ENCODE measurements around the gene PI3.

The PI3 gene

GRCh38 chr20:45191926-45192325 is 17.2 kb downstream of the PI3 start:
- ATAC-seq (ENCODE audit: insufficient read depth, low read depth), result no peak
- no peaks in the 10 kb centered on the region for H3K36me3 ChIP-seq (ENCODE audit: insufficient read depth, low read length)
- peaks cover 13% of the 10 kb centered on the region for H3K27me3 ChIP-seq (ENCODE audit: insufficient read depth, low read length, poor library complexity)
- no peak overlapping the region for H3K4me2 ChIP-seq (ENCODE audit: insufficient read depth, low read length)
- H3K27ac ChIP-seq (ENCODE audit: low read length), result no peak overlapping the region
- H2AFZ ChIP-seq (ENCODE audit: low read depth, low read length), result no peak overlapping the region
- DNase-seq, result no peak
- no peaks in the 10 kb centered on the region for H3K79me2 ChIP-seq (ENCODE audit: insufficient read depth, low read length)
- H4K20me1 ChIP-seq (ENCODE audit: insufficient read depth, low read length), result no peaks in the 10 kb centered on the region
- H3K4me1 ChIP-seq (ENCODE audit: insufficient read depth, low read length), result no peaks in the 10 kb centered on the region
- no peak overlapping the region for H3K4me3 ChIP-seq (ENCODE audit: low read depth in 1 of 2, low read length in 2 of 2)
- TF ChIP-seq, protein P1, sequence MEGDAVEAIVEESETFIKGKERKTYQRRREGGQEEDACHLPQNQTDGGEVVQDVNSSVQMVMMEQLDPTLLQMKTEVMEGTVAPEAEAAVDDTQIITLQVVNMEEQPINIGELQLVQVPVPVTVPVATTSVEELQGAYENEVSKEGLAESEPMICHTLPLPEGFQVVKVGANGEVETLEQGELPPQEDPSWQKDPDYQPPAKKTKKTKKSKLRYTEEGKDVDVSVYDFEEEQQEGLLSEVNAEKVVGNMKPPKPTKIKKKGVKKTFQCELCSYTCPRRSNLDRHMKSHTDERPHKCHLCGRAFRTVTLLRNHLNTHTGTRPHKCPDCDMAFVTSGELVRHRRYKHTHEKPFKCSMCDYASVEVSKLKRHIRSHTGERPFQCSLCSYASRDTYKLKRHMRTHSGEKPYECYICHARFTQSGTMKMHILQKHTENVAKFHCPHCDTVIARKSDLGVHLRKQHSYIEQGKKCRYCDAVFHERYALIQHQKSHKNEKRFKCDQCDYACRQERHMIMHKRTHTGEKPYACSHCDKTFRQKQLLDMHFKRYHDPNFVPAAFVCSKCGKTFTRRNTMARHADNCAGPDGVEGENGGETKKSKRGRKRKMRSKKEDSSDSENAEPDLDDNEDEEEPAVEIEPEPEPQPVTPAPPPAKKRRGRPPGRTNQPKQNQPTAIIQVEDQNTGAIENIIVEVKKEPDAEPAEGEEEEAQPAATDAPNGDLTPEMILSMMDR (IDR thresholded peaks at IDR 0.05; ENCODE audit: borderline replicate concordance, extremely low read depth, low read length, poor library complexity, severe bottlenecking), result no peak
- TF ChIP-seq EZH2 (IDR thresholded peaks at IDR 0.05; ENCODE audit: borderline replicate concordance, low read depth, low read length, severe bottlenecking), result no peak
- no peak overlapping the region for H3K9ac ChIP-seq (ENCODE audit: low read depth, low read length)
- no peaks in the 10 kb centered on the region for H3K9me3 ChIP-seq (ENCODE audit: insufficient read depth, low read length, severe bottlenecking)

DNA sequence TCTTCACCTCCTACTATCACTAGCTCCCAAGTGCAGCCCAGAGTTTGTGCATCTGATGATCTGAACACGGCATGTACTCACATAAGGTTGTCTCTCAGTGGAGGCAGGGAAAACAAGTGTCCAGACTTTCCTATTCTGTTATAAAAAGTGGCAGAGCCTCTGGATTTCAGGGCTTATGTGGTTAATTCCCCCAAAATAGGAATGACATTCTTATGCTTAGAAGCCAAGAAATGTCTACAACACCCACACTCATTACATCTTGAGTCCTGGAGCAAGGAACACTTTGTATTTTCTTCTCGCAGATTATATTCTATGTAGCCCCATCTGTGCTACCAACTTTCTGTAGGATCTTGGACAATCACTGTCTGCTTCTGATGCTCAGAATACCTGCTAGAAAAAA is 18.6 kb downstream of the PI3 start:
- H3K36me3 ChIP-seq (ENCODE audit: insufficient read depth, low read length), result no peaks in the 10 kb centered on the region
- H3K4me3 ChIP-seq (ENCODE audit: low read depth in 1 of 2, low read length in 2 of 2), result no peak overlapping the region
- no peak overlapping the region for H3K27ac ChIP-seq (ENCODE audit: low read length)
- no peak for ATAC-seq (ENCODE audit: insufficient read depth, low read depth)
- no peaks in the 10 kb centered on the region for H3K9me3 ChIP-seq (ENCODE audit: insufficient read depth, low read length, severe bottlenecking)
- H3K27me3 ChIP-seq (ENCODE audit: insufficient read depth, low read length, poor library complexity), result peaks cover 5% of the 10 kb centered on the region
- H4K20me1 ChIP-seq (ENCODE audit: insufficient read depth, low read length), result no peaks in the 10 kb centered on the region
- no peak overlapping the region for H2AFZ ChIP-seq (ENCODE audit: low read depth, low read length)
- TF ChIP-seq, protein P1 (IDR thresholded peaks at IDR 0.05; ENCODE audit: borderline replicate concordance, extremely low read depth, low read length, poor library complexity, severe bottlenecking), result no peak
- TF ChIP-seq EZH2 (IDR thresholded peaks at IDR 0.05; ENCODE audit: borderline replicate concordance, low read depth, low read length, severe bottlenecking), result no peak
- no peak overlapping the region for H3K4me2 ChIP-seq (ENCODE audit: insufficient read depth, low read length)
- H3K9ac ChIP-seq (ENCODE audit: low read depth, low read length), result no peak overlapping the region
- no peaks in the 10 kb centered on the region for H3K79me2 ChIP-seq (ENCODE audit: insufficient read depth, low read length)
- H3K4me1 ChIP-seq (ENCODE audit: insufficient read depth, low read length), result no peaks in the 10 kb centered on the region
- no peak for DNase-seq

GRCh38 chr20:45206725-45207124 is 32.0 kb downstream of the PI3 start, which contains the start of gene SEMG1:
Gene SEMG1 (plus strand): TSS chr20:45207033. CDS start chr20:45207054, 21 bp downstream.
- ATAC-seq (ENCODE audit: insufficient read depth, low read depth), result no peak
- no peak within 1 kb of the TSS for H2AFZ ChIP-seq (ENCODE audit: low read depth, low read length)
- no peak within 1 kb of the TSS for H3K9ac ChIP-seq (ENCODE audit: low read depth, low read length)
- no peak within 1 kb of the TSS for H3K4me2 ChIP-seq (ENCODE audit: insufficient read depth, low read length)
- H4K20me1 ChIP-seq (ENCODE audit: insufficient read depth, low read length), result no peaks in the 10 kb centered on the region
- H3K4me1 ChIP-seq (ENCODE audit: insufficient read depth, low read length), result no peaks in the 10 kb centered on the region
- H3K36me3 ChIP-seq (ENCODE audit: insufficient read depth, low read length), result no peaks in the 10 kb centered on the region
- H3K27ac ChIP-seq (ENCODE audit: low read length), result no peak within 1 kb of the TSS
- TF ChIP-seq EZH2 (IDR thresholded peaks at IDR 0.05; ENCODE audit: borderline replicate concordance, low read depth, low read length, severe bottlenecking), result no peak
- TF ChIP-seq, protein P1 (IDR thresholded peaks at IDR 0.05; ENCODE audit: borderline replicate concordance, extremely low read depth, low read length, poor library complexity, severe bottlenecking), result no peak
- H3K4me3 ChIP-seq (ENCODE audit: low read depth in 1 of 2, low read length in 2 of 2), result no peak within 1 kb of the TSS
- no peaks in the 10 kb centered on the region for H3K79me2 ChIP-seq (ENCODE audit: insufficient read depth, low read length)
- peaks cover 28% of the 10 kb centered on the region for H3K27me3 ChIP-seq (ENCODE audit: insufficient read depth, low read length, poor library complexity)
- no peaks in the 10 kb centered on the region for H3K9me3 ChIP-seq (ENCODE audit: insufficient read depth, low read length, severe bottlenecking)
- DNase-seq, result no peak

GRCh38 chr20:45209924-45210323 is 35.2 kb downstream of the PI3 start:
- Histone ChIP-seq H4K20me1 (ENCODE audit: insufficient read depth, low read length) (no peaks in the 10 kb centered on the region), H3K9ac (ENCODE audit: low read depth, low read length) (no peak overlapping the region), H3K4me3 (ENCODE audit: low read depth in 1 of 2, low read length in 2 of 2) (no peak overlapping the region), H3K79me2 (ENCODE audit: insufficient read depth, low read length) (no peaks in the 10 kb centered on the region), H3K4me1 (ENCODE audit: insufficient read depth, low read length) (no peaks in the 10 kb centered on the region), H3K27me3 (ENCODE audit: insufficient read depth, low read length, poor library complexity) (peaks cover 32% of the 10 kb centered on the region), H3K27ac (ENCODE audit: low read length) (no peak overlapping the region), H3K36me3 (ENCODE audit: insufficient read depth, low read length) (no peaks in the 10 kb centered on the region), H3K4me2 (ENCODE audit: insufficient read depth, low read length) (no peak overlapping the region), H3K9me3 (ENCODE audit: insufficient read depth, low read length, severe bottlenecking) (no peaks in the 10 kb centered on the region), H2AFZ (ENCODE audit: low read depth, low read length) (no peak overlapping the region)
- no peak for DNase-seq
- no peak for ATAC-seq (ENCODE audit: insufficient read depth, low read depth)
- TF ChIP-seq, protein P1 (IDR thresholded peaks at IDR 0.05; ENCODE audit: borderline replicate concordance, extremely low read depth, low read length, poor library complexity, severe bottlenecking), result no peak
- TF ChIP-seq EZH2 (IDR thresholded peaks at IDR 0.05; ENCODE audit: borderline replicate concordance, low read depth, low read length, severe bottlenecking), result no peak

All from DND-41 (cell line).